ENCODE data around the gene TMEM163.
"Not testable (repeated sequence)": the region's sequence is repeated elsewhere in the genome, so short reads cannot be mapped to it uniquely, and the experiment has no call there.

The TMEM163 gene

DNA sequence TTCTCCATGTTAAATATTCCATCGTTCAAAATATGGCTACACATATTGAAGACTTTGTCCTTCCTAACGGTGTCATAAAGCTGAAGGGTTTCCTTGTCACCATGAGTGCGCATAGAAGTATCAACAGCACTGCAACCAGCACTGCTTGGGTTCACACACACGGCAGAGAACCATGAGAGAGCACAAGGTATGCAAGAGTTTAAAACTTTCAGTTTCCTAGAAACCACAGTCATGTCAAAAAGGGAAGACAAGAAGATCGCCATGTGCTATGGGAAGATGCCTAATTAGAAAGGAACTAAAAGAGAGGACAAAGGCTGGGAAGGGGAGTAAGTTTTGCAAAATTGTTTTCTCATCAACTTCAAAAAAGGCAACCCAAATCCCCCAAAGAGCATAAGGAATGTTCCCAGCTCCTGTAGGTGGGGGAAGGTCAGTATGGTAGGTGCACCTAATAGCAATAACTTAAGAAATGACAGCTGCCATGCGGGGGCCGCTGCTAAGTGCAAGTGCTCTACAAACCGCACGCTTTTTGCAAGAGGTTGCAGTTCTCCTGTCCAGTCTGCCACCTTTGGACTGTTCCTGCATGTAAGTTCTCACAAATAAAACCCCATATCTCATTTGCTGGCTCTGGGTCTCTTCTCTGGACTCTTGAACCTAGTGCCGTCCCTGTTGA lies 136.8 kb downstream of the TMEM163 start:
- DNase-seq (ENCODE audit: low read depth, low spot score): no peak

DNA sequence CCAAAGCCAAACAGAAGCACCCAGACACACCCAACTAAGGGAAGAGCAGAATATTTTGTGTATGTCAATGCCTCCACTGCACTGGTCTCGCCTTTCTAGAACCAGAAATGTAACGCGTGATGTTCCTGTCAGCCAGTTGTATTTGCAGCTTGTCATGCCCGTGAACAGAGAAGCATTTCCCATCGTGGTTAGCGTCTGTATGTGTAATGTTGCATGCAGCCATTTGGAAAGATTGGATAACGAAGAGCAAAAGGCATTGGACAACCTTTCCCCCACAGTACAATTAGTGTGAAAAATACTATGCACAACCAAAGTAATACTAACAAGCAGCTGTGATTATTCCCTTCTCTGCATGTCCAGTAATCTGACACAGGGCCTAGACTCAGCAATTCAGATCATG lies 140.5 kb downstream of the TMEM163 start:
- no peak for DNase-seq (ENCODE audit: low read depth, low spot score)

GRCh38 chr2:134576478-134576877 lies 142.3 kb downstream of the TMEM163 start:
- no peak for DNase-seq (ENCODE audit: low read depth, low spot score)

DNA sequence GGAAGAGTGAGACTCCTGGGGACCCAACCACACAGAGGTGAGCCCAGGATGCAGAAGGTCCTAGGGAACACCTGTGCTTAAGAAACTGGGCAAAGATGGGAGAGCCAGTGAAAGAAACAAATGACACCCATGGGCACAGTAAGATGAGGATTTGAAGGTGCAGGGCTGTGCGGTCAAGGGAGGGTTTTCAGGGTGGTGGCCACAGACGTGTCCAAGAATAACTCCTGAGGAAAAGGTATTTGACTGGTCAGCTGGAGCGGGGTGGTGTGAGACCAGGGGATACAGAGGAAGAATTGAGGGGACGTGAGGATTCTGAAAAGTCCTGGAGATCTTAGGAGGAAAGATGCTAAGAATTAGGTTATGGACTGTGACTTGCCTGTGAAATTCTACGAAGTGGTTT lies 142.9 kb downstream of the TMEM163 start:
- no peak for DNase-seq (ENCODE audit: low read depth, low spot score)

- DNase-seq (ENCODE audit: low read depth, low spot score): no peak
Observed at GRCh38 chr2:134574611-134575330, 144.0 kb downstream of the TMEM163 start.

GRCh38 chr2:134573724-134574123 lies 145.1 kb downstream of the TMEM163 start:
- no peak for DNase-seq (ENCODE audit: low read depth, low spot score)

DNA sequence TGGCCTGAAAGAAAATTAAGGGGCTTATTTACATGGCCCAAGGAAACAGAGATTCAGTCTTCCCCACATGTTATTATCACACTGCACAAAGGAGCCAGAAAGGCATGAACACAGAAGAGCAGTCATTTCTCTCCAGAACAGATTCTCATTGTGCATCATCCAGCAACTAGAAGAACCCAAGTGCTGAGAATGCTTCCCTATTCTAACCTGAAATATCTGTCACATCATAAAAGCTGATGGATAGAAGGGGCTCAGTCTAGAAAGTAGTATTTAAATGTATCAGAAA lies 145.8 kb downstream of the TMEM163 start:
- DNase-seq (ENCODE audit: low read depth, low spot score): no peak

GRCh38 chr2:134572314-134573084 lies 146.3 kb downstream of the TMEM163 start:
- DNase-seq (ENCODE audit: low read depth, low spot score): no peak

DNA sequence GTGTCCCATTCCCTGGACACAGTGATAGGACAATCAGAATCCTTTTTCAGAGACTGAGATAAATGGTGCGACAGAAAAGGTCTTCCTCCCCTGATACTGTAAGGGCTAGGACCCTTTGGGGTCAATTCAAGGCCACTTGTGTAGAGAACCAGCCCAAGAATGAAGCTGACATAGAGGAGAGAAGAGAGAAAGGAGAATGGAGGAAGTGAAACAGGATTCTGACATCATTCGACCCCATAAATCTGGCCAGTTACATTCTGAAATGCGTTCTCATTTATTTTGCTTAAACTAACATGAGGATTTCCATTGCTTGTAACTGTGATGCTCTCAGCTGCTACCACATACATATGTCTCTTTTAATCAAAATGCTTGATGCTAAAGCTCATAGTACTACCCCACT lies 148.1 kb downstream of the TMEM163 start:
- no peak for DNase-seq (ENCODE audit: low read depth, low spot score)

DNA sequence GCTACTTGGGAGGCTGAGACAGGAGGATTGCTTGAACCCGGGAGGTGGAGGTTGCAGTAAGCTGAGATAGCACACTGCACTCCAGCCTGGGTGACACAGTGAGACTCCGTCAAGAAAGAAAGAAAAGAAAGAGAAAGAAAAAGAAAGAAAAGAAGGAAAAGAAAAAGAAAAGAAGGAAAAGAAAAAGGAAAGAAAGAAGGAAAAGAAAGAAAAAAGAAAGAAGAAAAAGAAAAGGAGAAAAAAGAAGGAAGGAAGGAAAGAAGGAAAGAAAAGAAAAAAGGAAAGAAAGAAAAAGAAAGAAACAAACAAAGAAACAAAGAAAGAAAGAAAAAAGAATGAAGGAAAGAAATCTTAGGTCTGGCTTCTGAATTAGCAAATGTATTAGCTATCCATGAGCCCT lies 150.4 kb downstream of the TMEM163 start:
- no peak for DNase-seq (ENCODE audit: low read depth, low spot score)

DNA sequence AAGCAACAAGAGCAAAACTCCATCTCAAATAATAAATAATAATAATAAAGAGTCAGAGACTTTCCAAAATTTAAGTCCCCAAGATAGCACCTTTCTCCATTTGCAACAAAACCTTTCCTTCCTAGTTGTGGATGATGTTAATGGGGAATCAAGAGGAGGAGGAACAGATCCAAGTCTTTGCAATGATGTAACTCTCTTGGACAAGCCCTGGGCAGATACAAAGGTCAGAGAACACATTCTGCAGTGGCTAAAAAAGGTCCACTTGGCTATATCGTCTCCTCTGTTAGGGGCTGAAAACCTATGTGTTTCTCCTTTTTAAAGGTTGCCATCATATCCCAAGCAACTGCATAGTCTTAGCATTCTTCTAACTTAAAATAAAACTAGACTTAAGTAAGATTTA lies 151.1 kb downstream of the TMEM163 start:
- DNase-seq (ENCODE audit: low read depth, low spot score): no peak

DNA sequence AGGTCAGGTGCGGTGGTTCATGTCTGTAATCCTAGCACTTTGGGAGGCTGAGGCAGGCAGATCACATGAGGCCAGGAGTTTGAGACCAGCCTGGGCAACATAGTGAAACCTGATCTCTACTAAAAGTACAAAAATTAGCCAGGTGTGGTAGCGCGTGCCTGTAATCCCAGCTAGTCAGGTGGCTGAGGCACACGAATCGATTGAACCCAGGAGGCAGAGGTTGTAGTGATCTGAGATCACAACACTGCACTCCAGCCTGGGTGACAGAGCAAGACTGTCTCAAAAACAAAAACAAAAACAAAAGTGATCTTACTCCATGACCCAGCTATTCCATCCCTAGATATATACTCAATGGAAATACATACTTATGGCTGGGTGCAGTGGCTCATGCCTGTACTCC lies 153.8 kb downstream of the TMEM163 start:
- DNase-seq (ENCODE audit: low read depth, low spot score): not testable (repeated sequence)

DNA sequence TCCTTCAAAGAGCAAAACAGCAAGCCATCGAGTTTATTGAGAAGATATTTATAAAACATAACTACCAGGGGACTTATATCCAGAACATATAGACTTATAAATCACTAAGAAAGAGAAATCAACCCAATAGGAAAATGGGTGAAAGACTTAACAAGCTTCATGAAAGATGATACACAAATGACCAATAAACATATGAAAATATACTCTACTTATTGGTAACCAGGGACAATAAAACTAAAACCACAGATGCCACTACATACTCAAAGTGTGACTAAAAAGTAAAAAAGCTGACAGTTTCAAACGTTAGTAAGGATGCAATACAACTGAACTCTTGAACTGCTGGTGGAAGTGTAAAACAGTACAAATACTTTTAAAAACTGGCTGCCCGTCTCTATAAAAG lies 154.3 kb downstream of the TMEM163 start:
- DNase-seq (ENCODE audit: low read depth, low spot score): no peak

DNA sequence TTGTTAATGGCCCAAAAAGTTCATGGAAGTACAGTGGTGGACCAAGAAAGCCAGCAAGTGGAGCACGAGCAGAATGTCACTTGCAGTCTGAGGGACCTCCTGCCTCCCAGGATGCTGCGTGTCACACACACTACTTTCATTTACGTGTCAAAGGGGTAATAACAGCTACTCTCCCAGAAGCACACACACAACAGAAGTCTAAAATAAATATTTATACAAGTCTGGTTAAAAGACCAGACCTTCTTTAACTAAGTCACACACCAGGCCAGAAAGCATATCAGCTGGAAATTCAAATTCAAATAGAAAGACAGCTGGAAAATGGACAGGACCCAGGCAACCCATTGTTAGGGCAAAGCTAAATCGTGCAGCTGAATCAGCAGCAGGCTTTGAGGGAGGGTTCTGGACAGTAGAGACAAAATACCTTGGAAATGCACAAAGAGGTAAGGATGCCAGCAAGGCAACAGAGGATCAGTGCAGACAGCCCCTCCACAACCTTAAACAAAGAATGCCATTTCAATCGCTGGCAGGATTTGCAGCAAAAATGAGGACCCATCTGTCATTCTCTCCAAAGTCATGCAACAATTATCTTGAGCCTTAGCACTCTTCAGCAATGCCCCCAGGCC lies 160.5 kb downstream of the TMEM163 start:
- DNase-seq (ENCODE audit: low read depth, low spot score): no peak

DNA sequence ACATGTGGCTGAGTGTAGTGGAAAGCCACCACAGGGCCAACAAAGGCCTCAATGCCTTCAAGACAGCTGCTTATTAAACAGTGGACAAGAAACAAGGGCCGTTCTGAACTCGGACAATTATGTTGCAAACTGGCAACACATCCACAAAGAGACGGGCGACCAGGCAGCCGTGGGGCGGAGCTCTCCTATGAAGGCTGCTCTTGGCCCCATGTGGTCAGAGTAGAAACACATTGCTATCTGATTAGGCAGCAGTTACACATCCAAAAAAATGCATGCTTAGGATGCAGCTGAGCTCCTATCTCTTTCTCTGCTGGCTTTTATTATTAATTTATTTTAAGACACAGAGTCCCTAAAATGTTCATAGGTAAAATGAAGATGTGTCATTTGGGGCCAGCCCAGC lies 163.4 kb downstream of the TMEM163 start:
- DNase-seq (ENCODE audit: low read depth, low spot score): no peak

GRCh38 chr2:134553657-134554056 lies 165.1 kb downstream of the TMEM163 start:
- DNase-seq (ENCODE audit: low read depth, low spot score): no peak

DNA sequence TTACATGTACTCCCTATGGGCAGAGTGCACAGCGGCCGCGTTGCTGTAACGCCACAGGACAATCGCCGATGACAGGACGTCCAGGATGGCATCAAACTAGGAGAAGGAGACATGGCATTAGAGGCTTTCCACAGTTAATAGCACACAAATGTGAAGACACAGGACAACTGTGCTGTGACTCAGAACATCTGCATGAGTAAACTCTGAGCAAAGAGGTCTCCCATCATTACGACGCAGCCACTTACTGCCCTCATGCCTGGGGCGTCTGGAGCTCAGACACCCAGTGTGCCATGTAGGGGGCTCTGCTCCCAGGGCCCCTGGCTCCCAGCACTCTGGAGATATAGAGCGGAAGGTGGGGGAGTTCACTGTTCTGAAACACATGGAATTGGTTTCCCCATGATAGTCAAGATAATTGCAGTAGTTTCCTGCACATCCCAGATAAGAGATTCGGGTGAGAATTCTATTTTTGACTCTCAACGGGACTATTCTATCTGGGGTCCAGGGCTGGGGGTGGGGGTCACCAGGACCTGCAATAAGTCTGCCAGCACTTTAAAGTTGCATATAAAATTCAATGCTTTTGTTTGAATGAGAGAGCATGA lies 168.1 kb downstream of the TMEM163 start:
- DNase-seq (ENCODE audit: low read depth, low spot score): no peak

GRCh38 chr2:134549104-134549503 lies 169.7 kb downstream of the TMEM163 start:
- no peak for DNase-seq (ENCODE audit: low read depth, low spot score)

DNA sequence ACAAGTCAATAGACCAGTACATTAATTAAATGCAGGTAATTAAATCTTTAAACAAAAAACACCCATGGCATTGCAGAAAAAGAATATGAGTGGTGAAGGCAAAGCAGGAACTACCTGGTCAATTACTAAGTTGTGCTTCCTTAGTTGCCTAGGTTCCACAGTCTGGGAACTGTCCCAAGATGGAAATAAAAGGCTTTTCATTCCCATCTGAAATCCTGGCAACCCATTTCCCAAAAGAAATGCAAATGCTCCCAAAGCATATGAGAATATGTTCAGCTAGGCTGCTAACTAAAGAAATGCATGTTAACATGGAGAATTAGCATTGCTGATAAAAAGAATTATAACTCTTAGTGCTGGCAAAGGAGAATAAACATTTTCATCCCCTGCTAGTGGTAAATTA lies 177.8 kb downstream of the TMEM163 start:
- DNase-seq (ENCODE audit: low read depth, low spot score): no peak

DNA sequence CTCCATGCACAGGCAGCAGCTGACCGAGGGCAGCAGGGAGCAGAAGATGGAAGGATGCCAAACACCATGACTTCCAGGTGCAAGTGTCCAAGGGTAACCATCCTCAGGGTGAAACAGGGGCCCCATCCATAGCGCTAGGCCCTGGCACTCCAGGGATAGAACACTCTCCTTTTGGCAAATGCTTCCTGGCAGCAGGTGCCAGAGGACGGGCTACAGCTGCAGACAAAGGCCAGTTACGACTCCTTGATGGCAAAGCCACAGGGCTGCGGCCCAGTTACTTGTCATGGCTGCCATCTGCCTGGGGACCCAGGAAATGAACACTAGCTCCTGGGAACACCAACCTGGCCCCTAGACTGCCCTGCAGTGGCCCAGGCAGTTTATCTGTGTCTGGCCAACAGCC lies 178.8 kb downstream of the TMEM163 start:
- no peak for DNase-seq (ENCODE audit: low read depth, low spot score)

- no peak for DNase-seq (ENCODE audit: low read depth, low spot score)
Observed at GRCh38 chr2:134537702-134538101, 181.1 kb downstream of the TMEM163 start.

DNA sequence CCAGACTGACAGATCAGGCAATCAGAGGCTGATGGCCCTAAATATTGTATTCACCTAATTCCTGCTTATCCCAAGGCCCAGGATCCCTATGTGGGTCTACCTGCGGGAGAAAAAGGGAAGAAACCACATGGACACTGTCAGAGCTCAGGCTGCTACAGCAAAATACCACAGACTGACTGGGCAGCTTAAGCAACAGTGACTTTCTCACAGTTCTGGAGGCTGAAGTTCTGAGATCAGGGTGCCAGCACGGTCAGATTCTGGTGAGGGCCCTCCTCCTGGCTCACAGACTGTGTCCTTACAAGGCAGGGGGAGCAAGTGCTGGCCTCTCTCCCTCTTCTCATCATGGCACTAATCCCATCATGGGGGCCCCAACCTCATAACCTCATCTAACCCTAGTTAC lies 181.7 kb downstream of the TMEM163 start:
- DNase-seq (ENCODE audit: low read depth, low spot score): no peak
